Hepatocyte (in vitro differentiated cells): ENCODE measurements around the gene TFDP2.

Experiments used
- CTCF ChIP-seq: fragments of 200-600 bp; sonication (generic); IDR thresholded peaks from 2 replicates; pipeline ENCODE4 v1.5.1; 2016; ENCODE audit warnings: antibody characterized with exemption, mild to moderate bottlenecking; ENCODE audit not compliant: poor library complexity
- EZH2 ChIP-seq: fragments of 200-600 bp; sonication (generic); IDR thresholded peaks from 2 replicates; pipeline ENCODE4 v1.6.1; 2016; ENCODE audit warnings: antibody characterized with exemption, mild to moderate bottlenecking, borderline replicate concordance
- EZH2phosphoT487 ChIP-seq: fragments of 200-600 bp; sonication (generic); IDR thresholded peaks from one replicate; pipeline ENCODE4 v1.6.1; 2018; ENCODE audit warnings: antibody characterized with exemption, mild to moderate bottlenecking, low read depth, moderate library complexity; ENCODE audit not compliant: unreplicated experiment, severe bottlenecking

- TF ChIP-seq CTCF = no peak
- TF ChIP-seq EZH2phosphoT487 = no peak
- TF ChIP-seq EZH2 = no peak
These were observed 71.4 kb downstream of the TFDP2 start for GRCh38 chr3:142077859-142078500.
